Mucosa of rectum (tissue), 2 donors: Measurements from ENCODE around the gene SUN3.

Source experiments
- H3K27ac ChIP-seq, 2 donors: one replicate each; pipeline ENCODE4 v1.7.0; 2013; ENCODE audit warnings: inconsistent platforms in 2 of 2, low read depth in 2 of 2, low read length in 2 of 2
- H3K27me3 ChIP-seq, 2 donors: one replicate each; pipeline ENCODE4 v1.7.0; 2013; ENCODE audit warnings: low read length in 2 of 2; ENCODE audit not compliant: control insufficient read depth in 2 of 2, insufficient read depth in 2 of 2
- H3K36me3 ChIP-seq, 2 donors: one replicate each; pipeline ENCODE4 v1.7.0; 2013; ENCODE audit warnings: low read length in 2 of 2; ENCODE audit not compliant: control insufficient read depth in 2 of 2, insufficient read depth in 2 of 2
- H3K4me1 ChIP-seq, 2 donors: one replicate each; pipeline ENCODE4 v1.7.0; 2013; ENCODE audit warnings: low read length in 2 of 2, mild to moderate bottlenecking in 1 of 2; ENCODE audit not compliant: control insufficient read depth in 2 of 2, insufficient read depth in 2 of 2
- H3K4me3 ChIP-seq, 2 donors: one replicate each; pipeline ENCODE4 v1.7.0; 2013; ENCODE audit warnings: low read length in 2 of 2
- H3K9ac ChIP-seq, 2 donors: one replicate each; pipeline ENCODE4 v1.7.0; 2013; ENCODE audit warnings: low read length in 2 of 2, low read depth in 1 of 2, mild to moderate bottlenecking in 1 of 2
- H3K9me3 ChIP-seq, 2 donors: one replicate each; pipeline ENCODE4 v1.7.0; 2013; ENCODE audit warnings: low read length in 2 of 2; ENCODE audit not compliant: control insufficient read depth in 2 of 2
- donor health status: healthy.
- donor health status: Normal muscosa, but diverticular disease.

Gene SUN3

GRCh38 chr7:48028938-48029337 lies at the start of gene SUN3:
Gene SUN3 (minus strand): TSS chr7:48029107. CDS start chr7:48028938, 169 bp downstream.
- no peak within 1 kb of the TSS for H3K4me3 ChIP-seq
- no peaks in the 10 kb centered on the region for H3K27me3 ChIP-seq
- H3K9ac ChIP-seq: no peak within 1 kb of the TSS
- no peaks in the 10 kb centered on the region for H3K9me3 ChIP-seq
- H3K36me3 ChIP-seq: no peaks in the 10 kb centered on the region
- H3K27ac ChIP-seq: no peak within 1 kb of the TSS
- H3K4me1 ChIP-seq: no peaks in the 10 kb centered on the region

- Histone ChIP-seq H3K4me3 (no peak overlapping the region), H3K4me1 (peaks cover 10% of the 10 kb centered on the region in 2 donors), H3K36me3 (no peaks in the 10 kb centered on the region), H3K9me3 (no peaks in the 10 kb centered on the region), H3K27ac (peak overlapping the region; percentile 58 to 76), H3K9ac (no peak overlapping the region), H3K27me3 (no peaks in the 10 kb centered on the region)
These were observed 49.6 kb upstream of the SUN3 start for GRCh38 chr7:48078470-48078869.

GRCh38 chr7:48077423-48077822 lies 48.5 kb upstream of the SUN3 start:
- no peaks in the 10 kb centered on the region for H3K9me3 ChIP-seq
- no peak overlapping the region for H3K9ac ChIP-seq
- H3K27ac ChIP-seq: no peak overlapping the region
- no peak overlapping the region for H3K4me3 ChIP-seq
- no peaks in the 10 kb centered on the region for H3K27me3 ChIP-seq
- H3K36me3 ChIP-seq: no peaks in the 10 kb centered on the region
- peaks cover 5 to 10% of the 10 kb centered on the region in 2 donors for H3K4me1 ChIP-seq

- Histone ChIP-seq H3K4me1 (peaks cover 5% of the 10 kb centered on the region in 2 donors), H3K9ac (no peak overlapping the region), H3K27me3 (no peaks in the 10 kb centered on the region), H3K4me3 (no peak overlapping the region), H3K27ac (no peak overlapping the region), H3K9me3 (no peaks in the 10 kb centered on the region), H3K36me3 (no peaks in the 10 kb centered on the region)
These were observed 45.3 kb upstream of the SUN3 start for GRCh38 chr7:48074204-48074654.

GRCh38 chr7:48067475-48067874 lies 38.6 kb upstream of the SUN3 start:
- no peak overlapping the region for H3K9ac ChIP-seq
- no peaks in the 10 kb centered on the region for H3K4me1 ChIP-seq
- H3K27me3 ChIP-seq: no peaks in the 10 kb centered on the region
- no peak overlapping the region for H3K27ac ChIP-seq
- H3K4me3 ChIP-seq: no peak overlapping the region
- no peaks in the 10 kb centered on the region for H3K9me3 ChIP-seq
- no peaks in the 10 kb centered on the region for H3K36me3 ChIP-seq

- no peaks in the 10 kb centered on the region for H3K9me3 ChIP-seq
- no peaks in the 10 kb centered on the region for H3K27me3 ChIP-seq
- H3K4me1 ChIP-seq: no peaks in the 10 kb centered on the region
- H3K4me3 ChIP-seq: no peak overlapping the region
- H3K27ac ChIP-seq: no peak overlapping the region
- no peaks in the 10 kb centered on the region for H3K36me3 ChIP-seq
- H3K9ac ChIP-seq: no peak overlapping the region
These were observed 35.1 kb upstream of the SUN3 start for GRCh38 chr7:48063985-48064384.

GRCh38 chr7:48059706-48060105 lies 30.8 kb upstream of the SUN3 start:
- Histone ChIP-seq H3K27me3 (no peaks in the 10 kb centered on the region), H3K9ac (no peak overlapping the region), H3K9me3 (no peaks in the 10 kb centered on the region), H3K4me1 (no peaks in the 10 kb centered on the region), H3K27ac (no peak overlapping the region), H3K36me3 (no peaks in the 10 kb centered on the region), H3K4me3 (no peak overlapping the region)

- Histone ChIP-seq H3K27me3 (no peaks in the 10 kb centered on the region), H3K9ac (no peak overlapping the region), H3K36me3 (no peaks in the 10 kb centered on the region)
These were observed 30.1 kb upstream of the SUN3 start for GRCh38 chr7:48058990-48059389.

GRCh38 chr7:48053736-48054135 lies 24.8 kb upstream of the SUN3 start:
- no peaks in the 10 kb centered on the region for H3K4me1 ChIP-seq
- H3K4me3 ChIP-seq: no peak overlapping the region
- H3K36me3 ChIP-seq: no peaks in the 10 kb centered on the region
- H3K27ac ChIP-seq: no peak overlapping the region
- no peaks in the 10 kb centered on the region for H3K27me3 ChIP-seq
- no peaks in the 10 kb centered on the region for H3K9me3 ChIP-seq
- H3K9ac ChIP-seq: no peak overlapping the region

More at GRCh38 chr7:48058990-48059389, 30.1 kb upstream of the SUN3 start:
- no peaks in the 10 kb centered on the region for H3K4me1 ChIP-seq
- no peak overlapping the region for H3K4me3 ChIP-seq
- no peaks in the 10 kb centered on the region for H3K9me3 ChIP-seq
- no peak overlapping the region for H3K27ac ChIP-seq

- Histone ChIP-seq H3K9me3 (no peaks in the 10 kb centered on the region), H3K4me3 (no peak overlapping the region), H3K9ac (no peak overlapping the region), H3K36me3 (no peaks in the 10 kb centered on the region), H3K27me3 (no peaks in the 10 kb centered on the region), H3K27ac (no peak overlapping the region), H3K4me1 (no peaks in the 10 kb centered on the region)
These were observed 23.8 kb upstream of the SUN3 start for GRCh38 chr7:48052748-48053147.

- no peaks in the 10 kb centered on the region for H3K9me3 ChIP-seq
- no peak overlapping the region for H3K27ac ChIP-seq
- no peak overlapping the region for H3K9ac ChIP-seq
- no peaks in the 10 kb centered on the region for H3K36me3 ChIP-seq
- no peaks in the 10 kb centered on the region for H3K4me1 ChIP-seq
- no peaks in the 10 kb centered on the region for H3K27me3 ChIP-seq
- H3K4me3 ChIP-seq: no peak overlapping the region
These were observed 20.9 kb upstream of the SUN3 start for GRCh38 chr7:48049850-48050249.
